ENCODE measurements around the gene CYP4A11. TPM values are rescaled to one million over a fixed set of nuclear protein-coding genes. Genes with fewer than 3 reads are reported as not detected.
"Not testable (repeated sequence)": the region's sequence is repeated elsewhere in the genome, so short reads cannot be mapped to it uniquely, and the experiment has no call there.

The CYP4A11 gene
- total RNA-seq, 1 experiment from 2014 or later = not detected

DNA sequence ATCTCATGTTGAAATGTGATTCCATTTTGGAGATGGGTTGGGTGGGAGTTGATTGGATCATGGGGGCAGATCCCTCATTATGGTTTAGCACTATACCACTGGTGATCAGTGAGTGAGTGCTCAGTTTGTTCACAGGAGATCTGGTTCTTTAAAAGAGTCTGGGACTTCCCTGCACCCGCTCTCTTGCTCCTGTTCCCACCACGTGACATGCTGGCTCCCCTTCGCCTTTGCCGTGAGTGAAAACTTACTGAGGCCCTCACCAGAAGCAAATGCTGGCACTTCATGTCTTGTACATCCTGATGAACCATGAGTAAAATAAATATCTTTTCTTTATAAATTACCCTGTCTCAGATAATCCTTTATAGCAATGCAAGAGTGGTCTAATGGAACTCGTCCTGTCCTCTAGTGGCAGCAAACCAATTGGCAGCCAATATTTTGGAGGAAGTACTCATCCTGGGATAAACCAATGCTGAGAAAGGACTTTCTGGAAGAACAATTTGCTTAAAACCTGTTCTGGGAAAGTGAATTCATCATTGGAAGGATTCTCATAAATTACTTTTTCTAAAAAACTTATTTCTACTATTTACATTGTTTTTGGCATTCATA lies 27.8 kb upstream of the CYP4A11 start:
- Mint-ChIP-seq H3K9me3 (peaks cover 5 to 10% of the 10 kb centered on the region in 2 experiments; a peak in 4 of 5 replicates), H3K4me3 (no peak overlapping the region), H3K27me3 (ENCODE audit: low read depth) (peaks cover 3% of the 10 kb centered on the region), H3K27ac (0 out of 7 replicates have a peak overlapping the region, but pooled peaks of 1 of the 3 experiments have one; percentile 44), H3K36me3 (ENCODE audit: insufficient read depth in 1 of 3, low read depth in 3 of 3) (peaks cover 0 to 3% (median 2%) of the 10 kb centered on the region in 3 experiments; a peak in 3 of 7 replicates), H3K4me1 (no peaks in the 10 kb centered on the region)
- Histone ChIP-seq H3K79me2 (ENCODE audit: insufficient read depth, low read length) (no peaks in the 10 kb centered on the region), H2BK5ac (ENCODE audit: insufficient read length, low read length) (no peak overlapping the region), H3K23ac (ENCODE audit: insufficient read length, low read depth, low read length) (no peak overlapping the region), H3K56ac (ENCODE audit: insufficient read length, low read depth, low read length) (no peak overlapping the region), H2BK20ac (ENCODE audit: low read depth, low read length, poor library complexity, severe bottlenecking) (no peak overlapping the region), H4K91ac (ENCODE audit: insufficient read length, low read depth, low read length) (no peak overlapping the region), H3K23me2 (ENCODE audit: insufficient read length, low read depth, low read length, poor library complexity, severe bottlenecking) (no peaks in the 10 kb centered on the region), H3K9ac (ENCODE audit: extremely low read depth, insufficient read length, low read length) (no peak overlapping the region), H3K4ac (ENCODE audit: low read depth, low read length) (no peak overlapping the region), H3K14ac (ENCODE audit: insufficient read depth, low read length) (no peak overlapping the region), H2AK5ac (ENCODE audit: insufficient read length, low read length) (no peak overlapping the region), H3T11ph (ENCODE audit: low read length) (no peak overlapping the region), H3K18ac (ENCODE audit: insufficient read length, low read depth, low read length) (no peak overlapping the region), H3K9me3 (ENCODE audit: control insufficient read depth, low read depth, low read length) (no peaks in the 10 kb centered on the region), H2BK12ac (ENCODE audit: insufficient read length, low read depth, low read length) (no peak overlapping the region), H4K5ac (ENCODE audit: insufficient read length, low read depth, low read length) (no peak overlapping the region), H4K20me1 (ENCODE audit: control insufficient read depth, insufficient read depth, insufficient read length) (no peaks in the 10 kb centered on the region), H2AFZ (ENCODE audit: low read length) (no peak overlapping the region), H3K27ac (ENCODE audit: insufficient read length, low read depth, low read length) (no peak overlapping the region), H2BK15ac (ENCODE audit: low read depth, low read length) (no peak overlapping the region), H3K27me3 (ENCODE audit: insufficient read depth, low read length) (no peaks in the 10 kb centered on the region), H3K79me1 (ENCODE audit: insufficient read depth, low read depth, low read length, poor library complexity, severe bottlenecking) (no peaks in the 10 kb centered on the region), H4K8ac (replicated peaks; ENCODE audit: insufficient read length, low read depth, low read length) (no peak overlapping the region), H2BK120ac (ENCODE audit: low read depth, low read length, poor library complexity, severe bottlenecking) (no peak overlapping the region), H3K4me1 (ENCODE audit: insufficient read depth, low read length) (no peaks in the 10 kb centered on the region), H3K4me2 (ENCODE audit: insufficient read depth, insufficient read length, low read length) (no peak overlapping the region)
- TF ChIP-seq CTCF (conservative IDR thresholded peaks at IDR 0.05) = peak; percentile 67
- WGBS (ENCODE audit: extremely low coverage, insufficient read length, low lambda C conversion rate) = no CpG with 5 or more reads among the region's 5 CpGs
- DNase-seq = no peak

DNA sequence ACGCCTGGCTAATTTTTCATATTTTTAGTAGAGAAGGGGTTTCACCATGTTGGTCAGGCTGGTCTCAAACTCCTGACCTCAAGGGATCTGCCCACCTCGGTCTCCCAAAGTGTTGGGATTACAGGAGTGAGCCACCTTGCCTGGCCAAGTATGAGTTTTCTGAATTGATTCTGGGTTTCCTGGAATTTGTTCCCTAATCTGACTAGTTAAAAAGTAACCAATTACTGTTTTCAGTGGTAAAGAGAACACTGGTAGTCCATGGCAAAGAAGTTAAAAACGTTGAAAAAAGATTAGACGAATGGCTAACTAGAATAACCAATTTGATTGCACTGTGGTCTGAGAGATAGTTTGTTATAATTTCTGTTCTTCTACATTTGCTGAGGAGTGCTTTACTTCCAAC lies 21.0 kb upstream of the CYP4A11 start:
- H3K27me3 Mint-ChIP-seq (ENCODE audit: low read depth); H4K5ac ChIP-seq (ENCODE audit: insufficient read length, low read depth, low read length); H3K4me1 Mint-ChIP-seq; H3T11ph ChIP-seq (ENCODE audit: low read length); H4K8ac ChIP-seq (replicated peaks; ENCODE audit: insufficient read length, low read depth, low read length); H3K23ac ChIP-seq (ENCODE audit: insufficient read length, low read depth, low read length); H3K56ac ChIP-seq (ENCODE audit: insufficient read length, low read depth, low read length); H3K79me2 ChIP-seq (ENCODE audit: insufficient read depth, low read length); H3K14ac ChIP-seq (ENCODE audit: insufficient read depth, low read length); DNase-seq; H3K9ac ChIP-seq (ENCODE audit: extremely low read depth, insufficient read length, low read length); H2AFZ ChIP-seq (ENCODE audit: low read length); H3K4me1 ChIP-seq (ENCODE audit: insufficient read depth, low read length); H2BK15ac ChIP-seq (ENCODE audit: low read depth, low read length); H3K27me3 ChIP-seq (ENCODE audit: insufficient read depth, low read length); H3K27ac ChIP-seq (ENCODE audit: insufficient read length, low read depth, low read length); H4K20me1 ChIP-seq (ENCODE audit: control insufficient read depth, insufficient read depth, insufficient read length); H2BK20ac ChIP-seq (ENCODE audit: low read depth, low read length, poor library complexity, severe bottlenecking); H2BK120ac ChIP-seq (ENCODE audit: low read depth, low read length, poor library complexity, severe bottlenecking); H2BK12ac ChIP-seq (ENCODE audit: insufficient read length, low read depth, low read length); H3K23me2 ChIP-seq (ENCODE audit: insufficient read length, low read depth, low read length, poor library complexity, severe bottlenecking); H3K27ac Mint-ChIP-seq; H3K9me3 ChIP-seq (ENCODE audit: control insufficient read depth, low read depth, low read length); H3K79me1 ChIP-seq (ENCODE audit: insufficient read depth, low read depth, low read length, poor library complexity, severe bottlenecking); H2AK5ac ChIP-seq (ENCODE audit: insufficient read length, low read length); H3K4me3 Mint-ChIP-seq; H2BK5ac ChIP-seq (ENCODE audit: insufficient read length, low read length); H3K18ac ChIP-seq (ENCODE audit: insufficient read length, low read depth, low read length); H4K91ac ChIP-seq (ENCODE audit: insufficient read length, low read depth, low read length); H3K4me2 ChIP-seq (ENCODE audit: insufficient read depth, insufficient read length, low read length); H3K4ac ChIP-seq (ENCODE audit: low read depth, low read length); H3K36me3 Mint-ChIP-seq (ENCODE audit: insufficient read depth in 1 of 3, low read depth in 3 of 3): not testable (repeated sequence)
- H3K9me3 Mint-ChIP-seq = peaks cover 13 to 22% of the 10 kb centered on the region in 2 experiments
- no CpG with 5 or more reads among the region's 4 CpGs for WGBS (ENCODE audit: extremely low coverage, insufficient read length, low lambda C conversion rate)
